C4-2B (cell line): ENCODE measurements around the gene SDS.

Experiments used
- CTCF ChIP-seq: fragments of 450-650 bp; conservative IDR thresholded peaks from 2 replicates; pipeline ENCODE4 v1.5.1; 2017; ENCODE audit warnings: mild to moderate bottlenecking
- ZFX ChIP-seq: fragments of 450-650 bp; IDR thresholded peaks from 2 replicates; pipeline ENCODE4 v1.6.1; 2017

- TF ChIP-seq CTCF: no peak
- no peak for TF ChIP-seq ZFX
Measured at GRCh38 chr12:113398346-113399290, 5.1 kb downstream of the SDS start.
